OCI-LY3 (cell line): ENCODE results near the gene SPON2.

Experiments used
- CTCF ChIP-seq: fragments of 200-600, 300-600 bp; sonication (generic); IDR thresholded peaks from 2 replicates; pipeline ENCODE4 v1.5.1; 2014; ENCODE audit warnings: antibody characterized with exemption, low read length, low read depth
- EZH2phosphoT487 ChIP-seq: fragments of 200-600 bp; shearing (Covaris generic); IDR thresholded peaks from 2 replicates; pipeline ENCODE4 v1.6.1; 2018; ENCODE audit warnings: antibody characterized with exemption, mixed run types, low read depth

GRCh38 chr4:1139860-1140259 is 32.5 kb downstream of the SPON2 start:
- TF ChIP-seq CTCF (no peak), EZH2phosphoT487 (no peak)
